ENCODE measurements around the gene GNG14.

GRCh38 chr19:12660980-12661379, 26.8 kb upstream of the GNG14 start:
- TF ChIP-seq CTCF (IDR thresholded peaks at IDR 0.05) (no peak), POLR2AphosphoS5 (IDR thresholded peaks at IDR 0.05) (no peak), EP300 (IDR thresholded peaks at IDR 0.05) (no peak), POLR2A (IDR thresholded peaks at IDR 0.05; ENCODE audit: low read depth) (no peak)

Measured in esophagus muscularis mucosa (tissue), 4 donors.